SIG-M5 treated with dmso at 0.1 percent for 504 hours (cell line): ENCODE measurements around the gene PPP1R13L.
"Not testable (repeated sequence)": the region's sequence is repeated elsewhere in the genome, so short reads cannot be mapped to it uniquely, and the experiment has no call there.

ENCODE experiments used
- DNase-seq: peaks from one replicate; lab custom pipeline; 2025; ENCODE audit not compliant: unreplicated experiment; lab: John Stamatoyannopoulos, UW

Gene PPP1R13L

GRCh38 chr19:45347570-45348366 is 57.1 kb downstream of the PPP1R13L start:
- no peak for DNase-seq

GRCh38 chr19:45346449-45346848 is 58.4 kb downstream of the PPP1R13L start:
- no peak for DNase-seq

GRCh38 chr19:45345506-45345860 is 59.4 kb downstream of the PPP1R13L start:
- no peak for DNase-seq

- no peak for DNase-seq
Observed at GRCh38 chr19:45344621-45345505, 60.0 kb downstream of the PPP1R13L start.

GRCh38 chr19:45342911-45343310 is 62.0 kb downstream of the PPP1R13L start:
- DNase-seq = no peak

GRCh38 chr19:45340899-45341453 is 63.9 kb downstream of the PPP1R13L start:
- no peak for DNase-seq

GRCh38 chr19:45340232-45340898 is 64.5 kb downstream of the PPP1R13L start, which contains the start of gene KLC3:
TSS of gene KLC3 (plus strand) at chr19:45340750. CDS start at chr19:45345542, 4,792 bp downstream.
- no peak for DNase-seq

GRCh38 chr19:45339629-45340028 is 65.2 kb downstream of the PPP1R13L start:
- no peak for DNase-seq

GRCh38 chr19:45336696-45337251 is 68.1 kb downstream of the PPP1R13L start:
- DNase-seq = no peak

- DNase-seq = not testable (repeated sequence)
Observed at GRCh38 chr19:45334881-45335280, 70.0 kb downstream of the PPP1R13L start.

- no peak for DNase-seq
Observed at GRCh38 chr19:45333609-45334303, 71.1 kb downstream of the PPP1R13L start.

GRCh38 chr19:45331411-45331810 is 73.5 kb downstream of the PPP1R13L start:
- no peak for DNase-seq
